Motor neuron (in vitro differentiated cells): ENCODE results near the gene BFSP2. TPM values are rescaled to one million over a fixed set of nuclear protein-coding genes. Genes with fewer than 3 reads are reported as not detected.
"Not testable (repeated sequence)": the region's sequence is repeated elsewhere in the genome, so short reads cannot be mapped to it uniquely, and the experiment has no call there.

Experiments
- ATAC-seq, 8 experiments: fragments of 200-7000 bp; cut with Tn5 transposase; replicated peaks in 6 of 8; 2 replicates each; pipeline ENCODE4 v1.8.0; 2021; ENCODE audit warnings: mild to moderate bottlenecking in 8 of 8, moderate library complexity in 8 of 8
- H3K27ac ChIP-seq, 2 donors: fragments of 250-450 bp; sonication (Bioruptor Pico); 2 replicates each; pipeline ENCODE4 v1.9.0; 2021; ENCODE audit warnings: antibody characterized with exemption in 2 of 2, mild to moderate bottlenecking in 2 of 2, moderate library complexity in 1 of 2
- H3K4me1 ChIP-seq, 2 donors: fragments of 250-450 bp; sonication (Bioruptor Pico); replicated peaks in 1 of 2; 2 replicates each; pipeline ENCODE4 v1.6.1; 2021; ENCODE audit warnings: antibody characterized with exemption in 2 of 2, mild to moderate bottlenecking in 2 of 2, moderate library complexity in 1 of 2
- H3K4me3 ChIP-seq, 5 donors: fragments of 250-450 bp; sonication (Bioruptor Pico); 2 replicates each; pipeline ENCODE4 v1.9.0; 2021; ENCODE audit warnings: antibody characterized with exemption in 5 of 5, mild to moderate bottlenecking in 5 of 5, moderate library complexity in 4 of 5
- WGBS, 10 experiments: fragments of 450-650 bp; shearing (Covaris generic); methylation state at CpG; one replicate each; pipeline ENCODE4 v1.0.0; 2022; 5-methylcytosine and 5-hydroxymethylcytosine counted together
- in situ Hi-C, 9 experiments: fragments of 400-800 bp; cut with MboI; loops; one replicate each; pipeline ENCODE4 v1.15.0; 2021; ENCODE audit warnings: low sequenced_read_pairs in 9 of 9, low pct_unique_long_range_greater_than_20kb in 2 of 9; ENCODE audit not compliant: unreplicated experiment in 9 of 9
- total RNA-seq, 8 experiments: library from RNA; unstranded; fragments of 300-600 nt; gene quantifications; 2 replicates each; pipeline versions ENCODE4 v1.2.3 to v1.2.4, GENCODE V29; 2022

BFSP2 gene
- total RNA-seq, 8 experiments from 2014 or later = 0.38 to 0.62 TPM; not detected in 6

GRCh38 chr3:133502542-133502941 lies 102.7 kb downstream of the BFSP2 start:
- H3K4me1 ChIP-seq, ATAC-seq, in situ Hi-C loops, H3K4me3 ChIP-seq, H3K27ac ChIP-seq: not testable (repeated sequence)
- 100% methylated on average over 1 of the region's 2 CpGs; no CpG with 5 or more reads in 9 of the 10 experiments for WGBS, 10 experiments

- in situ Hi-C loops = no loop called here
- no peaks in the 10 kb centered on the region for H3K4me1 ChIP-seq
- 29 to 100% (median 67%) methylated on average over 1 of the region's 1 CpG; no CpG with 5 or more reads in 2 of the 10 experiments for WGBS, 10 experiments
- ATAC-seq = no peak
- no peak overlapping the region for H3K27ac ChIP-seq
- no peak overlapping the region for H3K4me3 ChIP-seq
Measured at GRCh38 chr3:133503409-133503808, 103.6 kb downstream of the BFSP2 start.

DNA sequence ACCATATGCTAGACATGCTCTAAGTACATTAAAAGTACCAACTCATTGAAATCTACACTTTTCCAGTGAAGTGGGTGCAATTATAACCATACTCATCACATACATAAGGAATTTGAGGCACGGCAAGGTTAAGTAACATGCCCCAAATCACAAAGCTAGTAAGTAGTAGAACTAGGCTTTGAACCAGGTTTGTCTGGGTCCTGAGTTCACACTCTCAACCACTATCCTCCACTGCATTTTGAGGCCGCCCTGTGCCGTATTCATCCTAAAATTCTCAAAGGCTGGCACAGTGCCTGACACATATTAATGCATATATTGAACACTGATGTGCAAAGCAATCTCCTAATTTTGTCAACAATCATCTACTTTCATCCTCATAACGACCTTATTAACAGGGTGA lies 104.9 kb downstream of the BFSP2 start:
- H3K27ac ChIP-seq = no peak overlapping the region
- no peaks in the 10 kb centered on the region for H3K4me1 ChIP-seq
- ATAC-seq = no peak
- H3K4me3 ChIP-seq = no peak overlapping the region
- 0 to 100% (median 66%) methylated on average over 1 to 4 of the region's 4 CpGs; no CpG with 5 or more reads in 3 of the 10 experiments for WGBS, 10 experiments
- in situ Hi-C loops = no loop called here

DNA sequence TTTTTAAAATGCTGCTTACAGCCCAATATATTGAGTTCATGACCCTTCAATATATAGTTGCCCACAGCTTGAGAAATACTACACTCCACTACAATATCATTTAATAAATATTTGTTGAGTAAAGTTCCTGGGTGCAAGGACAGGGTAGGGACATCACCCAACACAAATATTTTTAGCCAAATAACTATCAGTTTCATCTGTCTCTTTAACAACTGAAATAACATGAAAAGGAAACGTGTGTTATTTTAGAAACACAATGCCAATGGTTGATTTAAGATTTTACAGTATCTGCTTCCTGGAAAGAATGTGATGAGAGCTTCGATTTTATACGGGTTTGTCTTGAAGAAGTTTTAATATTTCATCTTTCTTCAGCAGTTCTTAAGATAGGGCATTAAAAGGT lies 106.0 kb downstream of the BFSP2 start:
- no peak overlapping the region for H3K27ac ChIP-seq
- ATAC-seq = no peak
- H3K4me3 ChIP-seq = no peak overlapping the region
- in situ Hi-C loops = no loop called here
- WGBS, 10 experiments = 5 to 82% (median 52%) methylated on average over 1 to 3 of the region's 3 CpGs; no CpG with 5 or more reads in 2 of the 10 experiments
- no peaks in the 10 kb centered on the region for H3K4me1 ChIP-seq

- ATAC-seq = no peak
- no peak overlapping the region for H3K27ac ChIP-seq
- in situ Hi-C loops = no loop called here
Measured at GRCh38 chr3:133506215-133506901, 106.5 kb downstream of the BFSP2 start.

GRCh38 chr3:133509488-133509887 lies 109.6 kb downstream of the BFSP2 start:
- no peak for ATAC-seq
- in situ Hi-C loops = no loop called here
- H3K4me1 ChIP-seq = no peaks in the 10 kb centered on the region
- no peak overlapping the region for H3K4me3 ChIP-seq
- no peak overlapping the region for H3K27ac ChIP-seq

More at GRCh38 chr3:133506215-133506901, 106.5 kb downstream of the BFSP2 start:
- 46 to 100% (median 61%) methylated on average over 2 to 9 of the region's 9 CpGs; no CpG with 5 or more reads in 1 of the 10 experiments for WGBS, 10 experiments
- Histone ChIP-seq H3K4me3 (no peak overlapping the region), H3K4me1 (no peaks in the 10 kb centered on the region)

GRCh38 chr3:133512416-133513089 lies 112.7 kb downstream of the BFSP2 start:
- no peak for ATAC-seq

GRCh38 chr3:133514418-133514817 lies 114.6 kb downstream of the BFSP2 start:
- in situ Hi-C loops = no loop called here
- Histone ChIP-seq H3K4me1 (no peaks in the 10 kb centered on the region), H3K27ac (no peak overlapping the region), H3K4me3 (no peak overlapping the region)
- no peak for ATAC-seq
- WGBS, 10 experiments = 26 to 90% (median 52%) methylated on average over 2 to 4 of the region's 6 CpGs; no CpG with 5 or more reads in 5 of the 10 experiments

More at GRCh38 chr3:133512416-133513089, 112.7 kb downstream of the BFSP2 start:
- Histone ChIP-seq H3K4me3 (no peak overlapping the region), H3K27ac (no peak overlapping the region), H3K4me1 (no peaks in the 10 kb centered on the region)
- in situ Hi-C loops = no loop called here
- WGBS, 10 experiments = 63 to 100% (median 88%) methylated on average over 1 to 5 of the region's 6 CpGs; no CpG with 5 or more reads in 4 of the 10 experiments

GRCh38 chr3:133515127-133515526 lies 115.3 kb downstream of the BFSP2 start:
- 0 to 100% (median 59%) methylated on average over 1 of the region's 1 CpG; no CpG with 5 or more reads in 4 of the 10 experiments for WGBS, 10 experiments
- in situ Hi-C loops = no loop called here
- Histone ChIP-seq H3K4me1 (no peaks in the 10 kb centered on the region), H3K4me3 (no peak overlapping the region), H3K27ac (no peak overlapping the region)
- no peak for ATAC-seq

- H3K4me1 ChIP-seq = no peaks in the 10 kb centered on the region
- no peak overlapping the region for H3K27ac ChIP-seq
- no peak for ATAC-seq
- in situ Hi-C loops = no loop called here
- no peak overlapping the region for H3K4me3 ChIP-seq
Measured at GRCh38 chr3:133520286-133520685, 120.4 kb downstream of the BFSP2 start.

DNA sequence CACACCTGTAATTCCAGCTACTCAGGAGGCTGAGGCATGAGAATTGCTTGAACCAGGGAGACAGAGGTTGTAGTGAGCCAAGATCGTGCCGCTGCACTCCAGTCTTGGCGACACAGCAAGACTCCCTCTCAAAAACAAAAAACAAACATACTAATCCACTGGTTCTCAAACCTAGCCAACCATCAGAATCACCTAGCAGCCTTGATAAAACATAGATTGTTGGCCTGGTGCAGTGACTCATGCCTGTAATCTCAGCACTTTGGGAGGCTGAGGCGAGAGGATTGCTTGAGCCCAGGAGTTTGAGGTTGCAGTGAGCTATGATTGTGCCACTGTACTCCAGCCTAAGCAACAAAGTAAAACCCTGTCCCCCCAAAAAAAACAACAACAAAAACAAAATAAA lies 121.1 kb downstream of the BFSP2 start:
- whole genome bisulfite sequencing, 10 experiments = 67 to 100% (median 94%) methylated on average over 1 to 4 of the region's 4 CpGs; no CpG with 5 or more reads in 4 of the 10 experiments
- H3K27ac ChIP-seq, in situ Hi-C loops, H3K4me3 ChIP-seq, ATAC-seq, H3K4me1 ChIP-seq: not testable (repeated sequence)

GRCh38 chr3:133521946-133522345 lies 122.1 kb downstream of the BFSP2 start:
- H3K4me3 ChIP-seq = no peak overlapping the region
- in situ Hi-C loops = no loop called here
- H3K4me1 ChIP-seq = peaks cover 0 to 2% of the 10 kb centered on the region in 2 donors
- WGBS, 10 experiments = 17 to 55% (median 40%) methylated on average over 1 to 5 of the region's 5 CpGs; no CpG with 5 or more reads in 1 of the 10 experiments
- ATAC-seq = no peak
- H3K27ac ChIP-seq = no peak overlapping the region

DNA sequence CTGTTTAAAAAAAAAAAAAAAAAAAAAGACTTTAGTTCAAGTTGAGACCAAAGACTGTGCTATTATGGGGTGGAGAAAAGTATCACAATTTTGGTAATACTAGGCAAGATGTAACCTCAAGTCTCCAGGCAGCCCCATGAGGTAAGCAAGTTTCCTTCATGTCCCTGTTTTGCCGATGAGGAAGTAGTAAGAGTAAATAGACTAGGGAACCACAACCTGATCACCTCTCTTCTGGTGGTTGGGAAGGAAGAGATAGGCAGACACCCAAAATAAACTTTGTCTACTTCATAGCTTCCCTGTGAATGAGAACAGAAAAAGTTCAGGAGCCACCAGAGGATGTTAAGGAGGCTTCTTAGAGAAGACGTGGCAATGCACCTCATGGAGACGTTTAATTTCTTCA lies 123.9 kb downstream of the BFSP2 start:
- ATAC-seq, H3K4me3 ChIP-seq, H3K27ac ChIP-seq, H3K4me1 ChIP-seq, in situ Hi-C loops: not testable (repeated sequence)
- 57 to 100% (median 93%) methylated on average over 1 to 3 of the region's 3 CpGs; no CpG with 5 or more reads in 3 of the 10 experiments for WGBS, 10 experiments
